K562 (cell line): ENCODE data around the gene SLC9A7. TPM values are rescaled to one million over a fixed set of nuclear protein-coding genes. Genes with fewer than 3 reads are reported as not detected.

Experiments
- ATAC-seq: fragments of 200-7000 bp; cut with Tn5 transposase; 3 replicates; pipeline ENCODE4 v1.9.1; 2020; ENCODE audit warnings: moderate library complexity
- BruUV-seq: library from RNA; stranded (reverse); fragments of 400-500 nt; replicated peaks from 2 replicates; lab custom pipeline; 2021; lab: Mats Ljungman, UMichigan
- CTCF ChIA-PET: fragments of 300-600 bp; formaldehyde crosslinking; extraction: SDS; loops from one replicate; lab custom pipeline; 2021; ENCODE audit warnings: low intra/inter-chr PET ratio; lab: Yijun Ruan, JAX
- POLR2A ChIA-PET: fragments of 300-600, 350-650 bp; sonication (Branson Sonifier 250); formaldehyde crosslinking; extraction: SDS; loops from one replicate; lab custom pipeline; 2021; ENCODE audit warnings: antibody characterized with exemption, inconsistent platforms; lab: Yijun Ruan, JAX
- DNase-seq, 4 experiments: peaks; one replicate each; pipeline versions ENCODE4 v3.0.0 to v3.0.0-alpha.2; 2011 to 2018; ENCODE audit warnings: low spot score in 3 of 4, mixed read lengths in 3 of 4; ENCODE audit errors: extremely low read depth in 1 of 4
- FAIRE-seq: peaks from 2 replicates; lab custom pipeline; 2011; peaks lifted over from hg19 to GRCh38; lab: Jason Lieb, UNC
- H2AFZ ChIP-seq: 2 replicates; pipeline ENCODE4 v1.6.0; 2011; ENCODE audit warnings: low read depth, low read length, control low read depth, inconsistent platforms
- H3K27ac ChIP-seq: fragments of 200-600 bp; 3 replicates; pipeline ENCODE4 v1.8.0; 2011; ENCODE audit warnings: low read depth, mild to moderate bottlenecking, control low read depth, inconsistent platforms, low read length, moderate library complexity, mixed read lengths; ENCODE audit errors: extremely low read depth
- H3K27me3 ChIP-seq, 2 experiments: fragments of 300-600 bp in 1 of 2; 2 replicates in 1 of 2; 3 replicates in 1 of 2; pipeline versions ENCODE4 v1.6.0 to v1.8.0; 2011; ENCODE audit warnings: inconsistent platforms in 2 of 2, low read length in 2 of 2, mild to moderate bottlenecking in 1 of 2, mixed read lengths in 1 of 2, moderate library complexity in 1 of 2; ENCODE audit not compliant: control insufficient read depth in 2 of 2, insufficient read depth in 2 of 2
- H3K36me3 ChIP-seq: fragments of 300-600 bp; 3 replicates; pipeline ENCODE4 v1.8.0; 2011; ENCODE audit warnings: mild to moderate bottlenecking, low read length, inconsistent platforms; ENCODE audit not compliant: control insufficient read depth, insufficient read depth
- H3K4me1 ChIP-seq, 2 experiments: fragments of 200-600 bp in 1 of 2; replicated peaks in 1 of 2; 2 replicates in 1 of 2; 3 replicates in 1 of 2; pipeline versions ENCODE4 v1.5.1 to v1.8.0; 2011; ENCODE audit warnings: inconsistent platforms in 2 of 2, low read length in 2 of 2, mild to moderate bottlenecking in 1 of 2, mixed read lengths in 1 of 2, moderate library complexity in 1 of 2; ENCODE audit not compliant: control insufficient read depth in 2 of 2, insufficient read depth in 2 of 2
- H3K4me2 ChIP-seq: 2 replicates; pipeline ENCODE4 v1.6.1; 2011; ENCODE audit warnings: low read length, control low read depth, inconsistent platforms, mixed read lengths; ENCODE audit not compliant: insufficient read depth
- H3K4me3 ChIP-seq: fragments of 200-600 bp; sonication (generic), shearing (Covaris generic); 2 replicates; pipeline ENCODE4 v1.5.1; 2016; ENCODE audit warnings: control low read depth, inconsistent platforms
- H3K79me2 ChIP-seq: fragments of 200-600 bp; 3 replicates; pipeline ENCODE4 v1.8.0; 2011; ENCODE audit warnings: low read length, inconsistent platforms; ENCODE audit not compliant: control insufficient read depth, insufficient read depth
- H3K9ac ChIP-seq, 2 experiments: 2 replicates each; pipeline versions ENCODE4 v1.6.0 to v1.6.1; 2011; ENCODE audit warnings: low read depth in 2 of 2, low read length in 2 of 2, control low read depth in 1 of 2, inconsistent platforms in 1 of 2, mild to moderate bottlenecking in 1 of 2, mixed read lengths in 1 of 2; ENCODE audit not compliant: insufficient read depth in 1 of 2
- H3K9me1 ChIP-seq: one replicate; pipeline ENCODE4 v1.6.0; 2011; ENCODE audit warnings: inconsistent platforms, mild to moderate bottlenecking, low read length, moderate library complexity; ENCODE audit not compliant: control insufficient read depth, insufficient read depth
- H3K9me3 ChIP-seq: replicated peaks from 2 replicates; pipeline ENCODE4 v1.5.1; 2011; ENCODE audit warnings: low read depth, low read length, inconsistent platforms; ENCODE audit not compliant: control insufficient read depth, insufficient read depth
- H4K20me1 ChIP-seq: replicated peaks from 2 replicates; pipeline ENCODE4 v1.6.1; 2011; ENCODE audit warnings: low read length, inconsistent platforms, mixed read lengths; ENCODE audit not compliant: control insufficient read depth, insufficient read depth
- CBX5 ChIP-seq: IDR thresholded peaks from 2 replicates; pipeline ENCODE4 v1.6.1; 2014; ENCODE audit warnings: low read depth, borderline replicate concordance
- ERF ChIP-seq: fragments of 450-650 bp; formaldehyde crosslinking; IDR thresholded peaks from 2 replicates; pipeline ENCODE4 v1.4.0; 2020; ENCODE audit warnings: mild to moderate bottlenecking, mixed read lengths
- L3MBTL2 ChIP-seq: fragments of 450-650 bp; IDR thresholded peaks from 2 replicates; pipeline ENCODE4 v1.6.1; 2016; ENCODE audit warnings: mild to moderate bottlenecking, moderate library complexity
- MED1 ChIP-seq: sonication (generic); formaldehyde crosslinking; IDR thresholded peaks from 2 replicates; pipeline ENCODE4 v1.8.1; 2023; ENCODE audit warnings: missing genetic modification reagents, borderline replicate concordance
- RBM22 ChIP-seq: fragments of 200-400 bp; formaldehyde crosslinking; IDR thresholded peaks from 2 replicates; pipeline ENCODE4 v1.6.1; 2018; ENCODE audit warnings: low read length, low read depth; ENCODE audit not compliant: poor library complexity, severe bottlenecking
- SIN3B ChIP-seq: fragments of 450-650 bp; IDR thresholded peaks from 2 replicates; pipeline ENCODE4 v1.6.1; 2017; ENCODE audit warnings: low read depth, mild to moderate bottlenecking, moderate library complexity
- SMAD1 ChIP-seq: fragments of 150-350 bp; IDR thresholded peaks from 2 replicates; pipeline ENCODE4 v1.6.1; 2014; ENCODE audit warnings: low read length, low read depth; ENCODE audit not compliant: partially characterized antibody
- SMARCE1 ChIP-seq: fragments of 450-650 bp; IDR thresholded peaks from 2 replicates; pipeline ENCODE4 v1.7.1; 2016; ENCODE audit warnings: mild to moderate bottlenecking
- SP1 ChIP-seq: sonication (generic); formaldehyde crosslinking; IDR thresholded peaks from 2 replicates; pipeline ENCODE4 v1.8.1; 2022; ENCODE audit warnings: mild to moderate bottlenecking, missing genetic modification reagents
- U2AF1 ChIP-seq: fragments of 200-400 bp; formaldehyde crosslinking; optimal IDR thresholded peaks from 2 replicates; pipeline ENCODE3; 2017; ENCODE audit warnings: mild to moderate bottlenecking, low read depth, low read length, moderate library complexity
- ZNF695 ChIP-seq: fragments of 450-650 bp; formaldehyde crosslinking; IDR thresholded peaks from 2 replicates; pipeline ENCODE4 v1.4.0; 2020; ENCODE audit warnings: mild to moderate bottlenecking, moderate library complexity
- WGBS: fragments of 100-300 bp; shearing (Covaris generic); methylation state at CpG from one replicate; pipeline ENCODE4 v1.1.6; 2016; ENCODE audit warnings: low coverage, mixed read lengths; ENCODE audit not compliant: insufficient coverage; ENCODE audit errors: missing lambda C conversion rate; 5-methylcytosine and 5-hydroxymethylcytosine counted together
- in situ Hi-C: fragments of 300-500 bp; cut with MboI; formaldehyde crosslinking; loops from 4 replicates; pipeline ENCODE4 v1.15.0; 2018; ENCODE audit warnings: inconsistent platforms, mixed read lengths
- intact Hi-C: fragments of 100-400 bp; cut with micrococcal nuclease; formaldehyde crosslinking; loops from 2 replicates; pipeline ENCODE4 v1.14.2; 2022
- polyA plus RNA-seq, 8 experiments: library from polyadenylated mRNA; depleted of rRNA in 4 of 8; stranded (reverse) in 5 of 8; unstranded in 3 of 8; fragments of >200 nt; fragmentation: Nextera tagmentation in 2 of 8; fragmentation: Illumina TruSeq in 1 of 8; extraction: Ambion mirVana in 2 of 8; extraction: Trizol in 1 of 8; gene quantifications; 2 replicates each; pipeline versions ENCODE4 v1.2.1 to v1.2.3, GENCODE V29; 2011 to 2014; ENCODE audit warnings: inconsistent platforms in 1 of 8, missing spikeins in 1 of 8
- total RNA-seq, 7 experiments: library from RNA; depleted of rRNA in 6 of 7; stranded (reverse); fragments of >200 nt in 6 of 7; fragmentation: Illumina TruSeq in 2 of 7; extraction: Trizol in 2 of 7; gene quantifications; 2 replicates each; pipeline versions ENCODE4 v1.2.1 to v1.2.3, GENCODE V29; 2011 to 2021; ENCODE audit warnings: low replicate concordance in 1 of 7
- TF ChIP-seq, protein P1 (sequence below), 3 experiments: fragments of 200-800 bp in 1 of 3; sonication (Bioruptor generic) in 1 of 3; sonication (generic) in 1 of 3; formaldehyde crosslinking in 1 of 3; IDR thresholded peaks; 2 replicates each; pipeline versions ENCODE4 v1.6.1 to v1.8.0; 2016 to 2022; ENCODE audit warnings: mild to moderate bottlenecking in 2 of 3, missing compliant biosample characterization in 2 of 3, missing genetic modification characterization in 2 of 3, missing genetic modification reagents in 1 of 3

Gene SLC9A7
- total and polyA plus RNA-seq, 9 of the 15 experiments (the other 6 are each of a cell fraction or from before 2014, with no cell fraction given), result 0.04 to 0.13 (median 0.09) TPM; not detected in 5

DNA sequence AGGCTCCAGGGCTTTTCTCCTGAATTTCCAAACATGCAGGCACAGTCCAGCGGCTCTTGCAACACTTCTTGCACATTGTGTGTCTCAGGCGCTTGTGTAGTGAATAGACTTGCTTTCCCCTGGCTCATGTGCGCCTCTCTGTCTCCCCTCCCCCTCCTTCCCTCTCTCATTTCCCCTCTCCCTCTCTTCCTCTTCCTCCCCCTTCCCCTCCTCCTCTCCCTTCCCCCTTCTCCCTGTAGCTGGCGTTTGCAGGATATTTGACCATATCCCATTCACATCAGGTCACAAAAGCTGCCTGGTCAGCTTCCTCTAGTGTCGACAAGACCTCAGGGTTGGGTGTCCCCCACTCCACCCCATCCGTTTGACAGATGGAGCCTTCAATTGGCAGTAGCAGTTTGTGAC, 182.9 kb downstream of the SLC9A7 start:
- no peak overlapping the region for H3K27ac ChIP-seq
- H3K27me3 ChIP-seq, result no peaks in the 10 kb centered on the region
- DNase-seq (no peak), FAIRE-seq (no peak), ATAC-seq (no peak)
- H3K4me3 ChIP-seq, result no peak overlapping the region
- H2AFZ ChIP-seq, result no peak overlapping the region
- H3K4me2 ChIP-seq, result no peak overlapping the region
- H3K9me1 ChIP-seq, result no peaks in the 10 kb centered on the region
- WGBS, result 9% methylated on average over 6 of the region's 6 CpGs
- H3K9ac ChIP-seq, result no peak overlapping the region
- in situ Hi-C loops, result no loop called here
- H3K79me2 ChIP-seq, result no peaks in the 10 kb centered on the region
- POLR2A ChIA-PET, result no interaction called here
- no peaks in the 10 kb centered on the region for H3K9me3 ChIP-seq
- TF ChIP-seq SP1, result no peak
- H4K20me1 ChIP-seq, result no peaks in the 10 kb centered on the region
- intact Hi-C loops, result no loop called here
- BruUV-seq, result no TSS peak
- no peaks in the 10 kb centered on the region; a peak in 1 of 5 replicates for H3K4me1 ChIP-seq
- no peaks in the 10 kb centered on the region for H3K36me3 ChIP-seq
- CTCF ChIA-PET, result no interaction called here

DNA sequence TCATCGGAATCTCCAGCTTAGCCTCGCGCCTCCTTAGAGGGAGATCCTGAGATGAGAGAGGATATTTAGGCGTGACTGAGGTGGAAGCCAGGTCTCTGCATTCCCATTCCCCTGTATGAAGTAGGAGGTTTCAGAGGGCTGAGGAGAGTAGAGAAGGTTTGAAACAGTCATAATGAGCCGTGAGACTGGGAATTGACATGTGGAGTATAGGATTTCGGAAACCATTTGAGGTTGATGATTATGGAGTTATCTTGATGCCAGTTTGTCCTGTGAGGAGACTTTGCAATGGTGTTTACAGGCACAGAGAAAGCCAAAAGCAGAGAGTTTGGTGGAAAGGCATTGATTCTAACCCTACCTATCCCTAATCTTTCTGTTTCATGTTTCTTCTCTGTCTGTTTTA, 183.3 kb downstream of the SLC9A7 start:
- Histone ChIP-seq H3K79me2 (no peaks in the 10 kb centered on the region), H3K27ac (no peak overlapping the region), H3K9me3 (no peaks in the 10 kb centered on the region), H3K27me3 (no peaks in the 10 kb centered on the region), H3K4me1 (no peaks in the 10 kb centered on the region; a peak in 1 of 5 replicates), H3K4me2 (no peak overlapping the region), H3K9ac (no peak overlapping the region), H3K4me3 (no peak overlapping the region), H4K20me1 (no peaks in the 10 kb centered on the region), H3K9me1 (no peaks in the 10 kb centered on the region), H2AFZ (no peak overlapping the region), H3K36me3 (no peaks in the 10 kb centered on the region)
- 33% methylated on average over 5 of the region's 6 CpGs for WGBS
- ATAC-seq, result no peak
- TF ChIP-seq U2AF1 (no peak), ZNF695 (CRISPR knock-in tag) (no peak), SIN3B (no peak), RBM22 (no peak), ERF (CRISPR knock-in tag) (no peak), SMARCE1 (no peak), CBX5 (no peak), L3MBTL2 (no peak), SMAD1 (no peak), MED1 (CRISPR knock-in tag) (no peak)
- TF ChIP-seq, protein P1, sequence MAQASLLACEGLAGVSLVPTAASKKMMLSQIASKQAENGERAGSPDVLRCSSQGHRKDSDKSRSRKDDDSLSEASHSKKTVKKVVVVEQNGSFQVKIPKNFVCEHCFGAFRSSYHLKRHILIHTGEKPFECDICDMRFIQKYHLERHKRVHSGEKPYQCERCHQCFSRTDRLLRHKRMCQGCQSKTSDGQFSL (CRISPR knock-in tag; IDR thresholded peaks at IDR 0.05), result no peak
- TF ChIP-seq, protein P1 (tag; IDR thresholded peaks at IDR 0.05), result no peak
- in situ Hi-C loops, result no loop called here
- ChIA-PET POLR2A (no interaction called here), CTCF (no interaction called here)
- no peak for FAIRE-seq
- no TSS peak for BruUV-seq
- no peak for DNase-seq
- intact Hi-C loops, result no loop called here
